Stomach (tissue), 4 donors: ENCODE measurements around the gene TNNI2.
A peak's percentile ranks its signal among the peaks of the same experiment; 100 is the strongest.

Source experiments
- CTCF ChIP-seq, 7 experiments: fragments of 450-650 bp in 4 of 7; fragments of 200-600 bp in 3 of 7; sonication (generic) in 3 of 7; IDR thresholded peaks; one replicate each; pipeline ENCODE4 v1.5.1; 2016 to 2019; ENCODE audit warnings: antibody characterized with exemption in 7 of 7, control low read depth in 2 of 7, mild to moderate bottlenecking in 1 of 7
- POLR2A ChIP-seq, 4 donors: fragments of 450-650 bp; IDR thresholded peaks; one replicate each; pipeline ENCODE4 v1.6.1; 2016; ENCODE audit warnings: antibody characterized with exemption in 4 of 4, control low read depth in 2 of 4, mild to moderate bottlenecking in 1 of 4, moderate library complexity in 1 of 4
- POLR2AphosphoS5 ChIP-seq, 3 donors: sonication (generic); formaldehyde crosslinking; IDR thresholded peaks; one replicate each; pipeline ENCODE4 v1.6.1; 2016; ENCODE audit warnings: antibody characterized with exemption in 3 of 3

DNA sequence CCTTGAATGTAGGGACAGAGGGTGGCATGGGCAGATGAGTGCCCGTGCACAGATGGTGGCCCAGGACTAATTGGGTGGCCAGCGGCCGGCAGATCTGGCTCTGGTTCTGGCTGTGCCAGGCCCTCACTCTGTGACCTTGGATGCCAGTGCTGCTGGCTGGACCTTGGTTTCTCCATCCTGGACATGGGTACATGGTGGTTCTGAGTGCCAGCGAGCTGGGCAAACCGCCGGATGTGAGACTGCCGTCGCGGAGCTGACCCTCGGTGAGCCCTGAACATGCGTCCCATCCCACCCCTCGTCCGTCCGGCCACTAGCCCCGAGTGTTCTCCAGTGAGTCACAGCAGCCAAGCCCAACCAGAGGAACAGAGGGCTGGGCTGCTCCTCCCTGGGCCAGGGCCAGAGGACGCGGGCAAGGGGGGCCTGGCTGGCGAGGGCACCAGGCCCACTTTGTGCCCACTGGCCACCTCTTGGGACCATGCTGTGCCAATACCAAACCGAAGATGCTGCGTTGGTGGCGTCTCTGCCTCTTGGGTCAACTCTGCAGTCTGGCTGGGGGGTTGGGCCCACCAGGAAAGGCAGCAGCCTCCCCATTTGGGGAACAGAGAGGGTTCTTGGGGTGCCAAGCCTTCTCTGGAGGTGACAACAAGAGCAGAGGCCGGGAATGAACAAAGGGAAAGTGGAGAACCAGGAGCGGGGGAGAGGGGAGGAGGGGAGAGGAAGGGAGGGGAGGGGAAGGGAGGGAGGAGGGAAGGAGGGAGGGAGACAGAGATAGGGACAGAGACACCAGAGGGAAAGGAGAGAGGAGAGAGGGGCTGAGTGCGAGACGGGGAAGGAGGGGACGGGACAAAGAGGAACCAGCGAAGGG lies 24.8 kb downstream of the TNNI2 start:
- TF ChIP-seq POLR2AphosphoS5 (IDR thresholded peaks at IDR 0.05) (peak in 2 of 3 donors; percentile 48 to 49), CTCF (IDR thresholded peaks at IDR 0.05) (no peak), POLR2A (IDR thresholded peaks at IDR 0.05) (no peak)
